Testis (tissue), 2 donors: Measurements from ENCODE around the gene LPAR1.

Source experiments
- POLR2A ChIP-seq: fragments of 450-650 bp; IDR thresholded peaks from one replicate; pipeline ENCODE4 v1.6.1; 2017; ENCODE audit warnings: antibody characterized with exemption, mild to moderate bottlenecking, moderate library complexity
- TF ChIP-seq, protein P1 (sequence below), 3 experiments: fragments of 450-650 bp in 2 of 3; fragments of 200-600 bp in 1 of 3; sonication (generic) in 1 of 3; IDR thresholded peaks; one replicate each; pipeline ENCODE4 v1.5.1; 2016 to 2019; ENCODE audit warnings: antibody characterized with exemption in 3 of 3, mild to moderate bottlenecking in 2 of 3, moderate library complexity in 1 of 3

DNA sequence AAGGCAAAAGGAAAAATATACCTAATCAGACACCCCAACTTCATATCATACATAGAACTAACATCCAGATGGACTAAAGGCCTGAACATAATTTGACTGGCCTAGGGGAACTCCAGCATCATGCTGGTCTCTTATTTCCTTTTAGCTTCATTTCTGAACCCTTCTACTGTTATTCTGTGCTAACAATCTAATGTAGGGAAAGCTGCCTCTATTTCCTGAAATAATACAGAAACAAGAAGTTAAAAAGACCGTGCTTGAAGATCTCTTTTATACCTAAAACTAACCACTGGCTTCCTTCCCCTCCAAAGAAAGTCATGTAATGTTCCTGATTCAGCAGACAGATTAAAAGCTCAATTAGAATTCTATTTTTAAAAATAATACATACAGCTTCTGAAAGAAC lies 36.7 kb downstream of the LPAR1 start:
- TF ChIP-seq, protein P1, sequence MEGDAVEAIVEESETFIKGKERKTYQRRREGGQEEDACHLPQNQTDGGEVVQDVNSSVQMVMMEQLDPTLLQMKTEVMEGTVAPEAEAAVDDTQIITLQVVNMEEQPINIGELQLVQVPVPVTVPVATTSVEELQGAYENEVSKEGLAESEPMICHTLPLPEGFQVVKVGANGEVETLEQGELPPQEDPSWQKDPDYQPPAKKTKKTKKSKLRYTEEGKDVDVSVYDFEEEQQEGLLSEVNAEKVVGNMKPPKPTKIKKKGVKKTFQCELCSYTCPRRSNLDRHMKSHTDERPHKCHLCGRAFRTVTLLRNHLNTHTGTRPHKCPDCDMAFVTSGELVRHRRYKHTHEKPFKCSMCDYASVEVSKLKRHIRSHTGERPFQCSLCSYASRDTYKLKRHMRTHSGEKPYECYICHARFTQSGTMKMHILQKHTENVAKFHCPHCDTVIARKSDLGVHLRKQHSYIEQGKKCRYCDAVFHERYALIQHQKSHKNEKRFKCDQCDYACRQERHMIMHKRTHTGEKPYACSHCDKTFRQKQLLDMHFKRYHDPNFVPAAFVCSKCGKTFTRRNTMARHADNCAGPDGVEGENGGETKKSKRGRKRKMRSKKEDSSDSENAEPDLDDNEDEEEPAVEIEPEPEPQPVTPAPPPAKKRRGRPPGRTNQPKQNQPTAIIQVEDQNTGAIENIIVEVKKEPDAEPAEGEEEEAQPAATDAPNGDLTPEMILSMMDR (IDR thresholded peaks at IDR 0.05): no peak
- TF ChIP-seq POLR2A: no peak
